Activated T-helper 17 cell treated with anti-CD3 and anti-CD28 coated beads, Interleukin-2, amount 50 U/mL, for 72 hours (primary cell): ENCODE measurements around the gene AJAP1. TPM values are rescaled to one million over a fixed set of nuclear protein-coding genes. Genes with fewer than 3 reads are reported as not detected.

ENCODE experiments used
- ATAC-seq: fragments of 150-1000 bp; cut with Tn5 transposase; replicated peaks from 2 replicates; pipeline ENCODE4 v1.10.0; 2021; ENCODE audit warnings: mild to moderate bottlenecking, moderate library complexity
- H3K27ac Mint-ChIP-seq: one replicate; pipeline ENCODE4 v1.8.0; 2022; ENCODE audit warnings: mixed read lengths
- H3K27me3 Mint-ChIP-seq: one replicate; pipeline ENCODE4 v1.8.0; 2022; ENCODE audit warnings: mixed read lengths
- H3K36me3 Mint-ChIP-seq: one replicate; pipeline ENCODE4 v1.8.0; 2022; ENCODE audit warnings: low read depth, mild to moderate bottlenecking, mixed read lengths
- H3K4me1 Mint-ChIP-seq: one replicate; pipeline ENCODE4 v1.8.0; 2022; ENCODE audit warnings: mixed read lengths
- H3K4me3 Mint-ChIP-seq: one replicate; pipeline ENCODE4 v1.8.0; 2022; ENCODE audit warnings: mild to moderate bottlenecking, mixed read lengths
- H3K9me3 Mint-ChIP-seq: one replicate; pipeline ENCODE4 v1.8.0; 2022; ENCODE audit warnings: mixed read lengths
- total RNA-seq, 2 donors: library from RNA; stranded (reverse); gene quantifications; one replicate each; pipeline ENCODE4 v1.2.3, GENCODE V29; 2022

The AJAP1 gene
- total RNA-seq, 2 donors from 2014 or later = not detected

- no peaks in the 10 kb centered on the region for H3K36me3 Mint-ChIP-seq
- H3K4me3 Mint-ChIP-seq = no peak overlapping the region
- H3K27me3 Mint-ChIP-seq = peaks cover 12% of the 10 kb centered on the region
- ATAC-seq = no peak
- no peak overlapping the region for H3K27ac Mint-ChIP-seq
- no peaks in the 10 kb centered on the region for H3K9me3 Mint-ChIP-seq
- H3K4me1 Mint-ChIP-seq = no peaks in the 10 kb centered on the region
Measured at GRCh38 chr1:4690951-4691675, 36.7 kb downstream of the AJAP1 start.

- Mint-ChIP-seq H3K4me1 (no peaks in the 10 kb centered on the region), H3K27me3 (peaks cover 5% of the 10 kb centered on the region), H3K4me3 (no peak overlapping the region), H3K9me3 (no peaks in the 10 kb centered on the region), H3K36me3 (no peaks in the 10 kb centered on the region), H3K27ac (no peak overlapping the region)
- ATAC-seq = no peak
Measured at GRCh38 chr1:4691766-4692405, 37.5 kb downstream of the AJAP1 start.

GRCh38 chr1:4692437-4692836 lies 38.0 kb downstream of the AJAP1 start:
- ATAC-seq = no peak
- H3K27ac Mint-ChIP-seq = no peak overlapping the region
- no peaks in the 10 kb centered on the region for H3K27me3 Mint-ChIP-seq
- no peaks in the 10 kb centered on the region for H3K36me3 Mint-ChIP-seq
- no peaks in the 10 kb centered on the region for H3K4me1 Mint-ChIP-seq
- H3K9me3 Mint-ChIP-seq = no peaks in the 10 kb centered on the region
- no peak overlapping the region for H3K4me3 Mint-ChIP-seq

- Mint-ChIP-seq H3K9me3 (no peaks in the 10 kb centered on the region), H3K4me3 (no peak overlapping the region), H3K36me3 (no peaks in the 10 kb centered on the region), H3K27me3 (no peaks in the 10 kb centered on the region), H3K27ac (no peak overlapping the region), H3K4me1 (no peaks in the 10 kb centered on the region)
- no peak for ATAC-seq
Measured at GRCh38 chr1:4693331-4693730, 38.9 kb downstream of the AJAP1 start.

- no peak for ATAC-seq
- H3K4me3 Mint-ChIP-seq = no peak overlapping the region
- no peaks in the 10 kb centered on the region for H3K36me3 Mint-ChIP-seq
- no peak overlapping the region for H3K27ac Mint-ChIP-seq
- H3K9me3 Mint-ChIP-seq = no peaks in the 10 kb centered on the region
- H3K27me3 Mint-ChIP-seq = no peaks in the 10 kb centered on the region
- H3K4me1 Mint-ChIP-seq = no peaks in the 10 kb centered on the region
Measured at GRCh38 chr1:4693891-4694290, 39.5 kb downstream of the AJAP1 start.

GRCh38 chr1:4694492-4694891 lies 40.1 kb downstream of the AJAP1 start:
- Mint-ChIP-seq H3K36me3 (no peaks in the 10 kb centered on the region), H3K4me1 (no peaks in the 10 kb centered on the region), H3K27ac (no peak overlapping the region), H3K9me3 (no peaks in the 10 kb centered on the region), H3K4me3 (no peak overlapping the region), H3K27me3 (no peaks in the 10 kb centered on the region)
- no peak for ATAC-seq

GRCh38 chr1:4695241-4695640 lies 40.8 kb downstream of the AJAP1 start:
- Mint-ChIP-seq H3K9me3 (no peaks in the 10 kb centered on the region), H3K27ac (no peak overlapping the region), H3K4me1 (no peaks in the 10 kb centered on the region), H3K4me3 (no peak overlapping the region), H3K27me3 (no peaks in the 10 kb centered on the region), H3K36me3 (no peaks in the 10 kb centered on the region)
- no peak for ATAC-seq

GRCh38 chr1:4696161-4696745 lies 41.8 kb downstream of the AJAP1 start:
- Mint-ChIP-seq H3K27ac (no peak overlapping the region), H3K36me3 (no peaks in the 10 kb centered on the region), H3K27me3 (no peaks in the 10 kb centered on the region), H3K9me3 (no peaks in the 10 kb centered on the region), H3K4me1 (no peaks in the 10 kb centered on the region), H3K4me3 (no peak overlapping the region)
- ATAC-seq = no peak

GRCh38 chr1:4696753-4697152 lies 42.3 kb downstream of the AJAP1 start:
- ATAC-seq = no peak
- no peak overlapping the region for H3K27ac Mint-ChIP-seq
- no peaks in the 10 kb centered on the region for H3K9me3 Mint-ChIP-seq
- H3K4me1 Mint-ChIP-seq = no peaks in the 10 kb centered on the region
- H3K36me3 Mint-ChIP-seq = no peaks in the 10 kb centered on the region
- no peaks in the 10 kb centered on the region for H3K27me3 Mint-ChIP-seq
- no peak overlapping the region for H3K4me3 Mint-ChIP-seq

GRCh38 chr1:4697801-4698200 lies 43.4 kb downstream of the AJAP1 start:
- Mint-ChIP-seq H3K36me3 (no peaks in the 10 kb centered on the region), H3K27me3 (no peaks in the 10 kb centered on the region), H3K27ac (no peak overlapping the region), H3K4me3 (no peak overlapping the region), H3K4me1 (no peaks in the 10 kb centered on the region), H3K9me3 (no peaks in the 10 kb centered on the region)
- no peak for ATAC-seq

- no peak for ATAC-seq
- Mint-ChIP-seq H3K36me3 (no peaks in the 10 kb centered on the region), H3K4me1 (no peaks in the 10 kb centered on the region), H3K27me3 (no peaks in the 10 kb centered on the region), H3K9me3 (no peaks in the 10 kb centered on the region), H3K27ac (no peak overlapping the region), H3K4me3 (no peak overlapping the region)
Measured at GRCh38 chr1:4698911-4699310, 44.5 kb downstream of the AJAP1 start.

GRCh38 chr1:4699376-4700301 lies 45.2 kb downstream of the AJAP1 start:
- H3K4me3 Mint-ChIP-seq = no peak overlapping the region
- no peak overlapping the region for H3K27ac Mint-ChIP-seq
- H3K27me3 Mint-ChIP-seq = no peaks in the 10 kb centered on the region
- no peaks in the 10 kb centered on the region for H3K4me1 Mint-ChIP-seq
- no peaks in the 10 kb centered on the region for H3K36me3 Mint-ChIP-seq
- no peaks in the 10 kb centered on the region for H3K9me3 Mint-ChIP-seq
- no peak for ATAC-seq

GRCh38 chr1:4700801-4701200 lies 46.4 kb downstream of the AJAP1 start:
- H3K4me1 Mint-ChIP-seq = no peaks in the 10 kb centered on the region
- no peak overlapping the region for H3K4me3 Mint-ChIP-seq
- no peaks in the 10 kb centered on the region for H3K36me3 Mint-ChIP-seq
- no peak for ATAC-seq
- H3K9me3 Mint-ChIP-seq = no peaks in the 10 kb centered on the region
- no peak overlapping the region for H3K27ac Mint-ChIP-seq
- no peaks in the 10 kb centered on the region for H3K27me3 Mint-ChIP-seq

GRCh38 chr1:4701276-4701675 lies 46.9 kb downstream of the AJAP1 start:
- ATAC-seq = no peak
- no peak overlapping the region for H3K4me3 Mint-ChIP-seq
- H3K27ac Mint-ChIP-seq = no peak overlapping the region
- H3K36me3 Mint-ChIP-seq = no peaks in the 10 kb centered on the region
- H3K27me3 Mint-ChIP-seq = no peaks in the 10 kb centered on the region
- no peaks in the 10 kb centered on the region for H3K4me1 Mint-ChIP-seq
- H3K9me3 Mint-ChIP-seq = no peaks in the 10 kb centered on the region
